ENCODE measurements around the gene ACBD6.

DNA sequence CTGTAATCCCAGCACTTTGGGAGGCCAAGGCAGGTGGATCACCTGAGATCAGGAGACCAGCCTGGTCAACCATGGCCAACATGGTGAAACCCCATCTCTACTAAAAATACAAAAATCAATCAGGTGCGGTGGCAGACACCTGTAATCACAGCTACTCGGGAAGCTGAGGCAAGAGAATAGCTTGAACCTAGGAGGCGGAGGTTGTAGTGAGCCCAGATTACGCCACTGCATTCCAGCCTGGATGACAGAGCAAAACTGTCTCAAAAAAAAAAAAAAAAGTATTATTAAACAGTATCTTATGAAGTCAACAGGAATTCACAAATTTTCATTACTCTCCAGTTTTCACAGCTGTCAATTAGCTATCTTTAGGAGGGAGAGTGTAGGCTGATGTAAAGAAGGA lies 3.8 kb downstream of the ACBD6 start:
- TF ChIP-seq, protein P1, sequence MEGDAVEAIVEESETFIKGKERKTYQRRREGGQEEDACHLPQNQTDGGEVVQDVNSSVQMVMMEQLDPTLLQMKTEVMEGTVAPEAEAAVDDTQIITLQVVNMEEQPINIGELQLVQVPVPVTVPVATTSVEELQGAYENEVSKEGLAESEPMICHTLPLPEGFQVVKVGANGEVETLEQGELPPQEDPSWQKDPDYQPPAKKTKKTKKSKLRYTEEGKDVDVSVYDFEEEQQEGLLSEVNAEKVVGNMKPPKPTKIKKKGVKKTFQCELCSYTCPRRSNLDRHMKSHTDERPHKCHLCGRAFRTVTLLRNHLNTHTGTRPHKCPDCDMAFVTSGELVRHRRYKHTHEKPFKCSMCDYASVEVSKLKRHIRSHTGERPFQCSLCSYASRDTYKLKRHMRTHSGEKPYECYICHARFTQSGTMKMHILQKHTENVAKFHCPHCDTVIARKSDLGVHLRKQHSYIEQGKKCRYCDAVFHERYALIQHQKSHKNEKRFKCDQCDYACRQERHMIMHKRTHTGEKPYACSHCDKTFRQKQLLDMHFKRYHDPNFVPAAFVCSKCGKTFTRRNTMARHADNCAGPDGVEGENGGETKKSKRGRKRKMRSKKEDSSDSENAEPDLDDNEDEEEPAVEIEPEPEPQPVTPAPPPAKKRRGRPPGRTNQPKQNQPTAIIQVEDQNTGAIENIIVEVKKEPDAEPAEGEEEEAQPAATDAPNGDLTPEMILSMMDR (IDR thresholded peaks at IDR 0.05): no peak
- no peak for TF ChIP-seq POLR2A (IDR thresholded peaks at IDR 0.05)
- no peak for TF ChIP-seq POLR2AphosphoS5 (IDR thresholded peaks at IDR 0.05)

Measured in breast epithelium (tissue), 3 donors.